Left kidney (tissue), 2 donors: ENCODE data around the gene RUFY3. TPM values are rescaled to one million over a fixed set of nuclear protein-coding genes. Genes with fewer than 3 reads are reported as not detected.
"Not testable (repeated sequence)": the region's sequence is repeated elsewhere in the genome, so short reads cannot be mapped to it uniquely, and the experiment has no call there.

Source experiments
- DNase-seq: peaks from one replicate; pipeline ENCODE4 v3.0.0-alpha.2; 2013
- polyA plus RNA-seq: library from polyadenylated mRNA; unstranded; fragments of 120-200 nt; gene quantifications from one replicate; pipeline ENCODE4 v1.2.1, GENCODE V29; 2013; ENCODE audit not compliant: insufficient read length

Gene RUFY3
- polyA plus RNA-seq, 1 donor: 212 TPM

DNA sequence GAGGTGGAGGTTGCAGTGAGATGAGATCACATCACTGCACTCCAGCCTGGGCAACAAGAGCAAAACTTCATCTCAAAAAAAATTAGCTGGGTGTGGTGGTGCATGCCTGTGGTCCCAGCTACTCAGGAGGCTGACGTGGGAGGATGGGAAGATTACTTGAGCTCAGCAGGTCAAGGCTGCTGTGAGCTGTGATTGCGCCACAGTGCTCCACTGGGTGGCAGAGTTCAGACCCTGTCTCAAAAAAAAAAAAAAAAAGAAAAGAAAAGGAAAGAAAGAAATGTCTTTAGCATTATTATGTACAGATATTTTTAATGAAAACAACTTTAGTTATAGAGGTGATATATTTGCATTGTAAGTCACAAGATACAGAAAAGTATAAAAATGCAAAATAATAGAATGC lies 14.2 kb downstream of the RUFY3 start:
- not testable (repeated sequence) for DNase-seq

DNA sequence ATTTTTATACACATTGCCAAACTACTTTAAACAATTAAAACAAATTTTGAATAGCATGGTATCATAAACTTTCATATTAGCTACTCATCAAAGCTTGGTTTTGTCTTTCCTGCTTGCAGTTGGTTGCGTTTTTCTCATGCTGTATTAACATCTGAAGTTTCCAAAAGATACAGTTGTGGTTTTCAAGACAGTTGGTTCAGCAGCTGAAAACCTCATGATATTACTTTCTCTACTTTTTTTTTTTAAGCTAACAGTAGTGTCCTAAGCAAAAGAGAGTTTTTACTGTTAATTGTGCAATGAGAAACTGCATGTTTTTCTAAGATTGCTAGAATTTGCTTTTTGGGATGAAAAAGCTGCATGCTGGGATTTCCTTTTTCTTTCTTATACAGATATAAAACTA lies 15.2 kb downstream of the RUFY3 start:
- DNase-seq: no peak

DNA sequence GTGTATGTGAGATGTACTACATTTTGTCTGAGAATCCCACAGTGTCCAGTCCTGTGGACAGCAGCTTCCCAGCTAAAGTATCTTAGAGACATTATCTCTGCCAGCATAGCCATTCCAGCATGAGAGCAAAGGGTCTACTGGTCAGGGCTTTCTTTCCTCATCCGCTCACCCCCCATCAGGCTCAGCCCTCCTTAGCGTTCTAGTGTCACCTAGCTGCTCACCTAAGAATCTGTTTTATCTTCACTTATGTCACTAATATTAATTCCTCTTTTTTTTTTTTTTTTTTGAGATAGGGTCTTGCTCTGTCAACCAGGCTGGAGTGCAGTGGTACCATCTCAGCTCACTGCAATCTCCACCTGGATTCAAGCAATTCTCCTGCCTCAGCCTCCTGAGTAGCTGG lies 15.6 kb downstream of the RUFY3 start:
- no peak for DNase-seq

DNA sequence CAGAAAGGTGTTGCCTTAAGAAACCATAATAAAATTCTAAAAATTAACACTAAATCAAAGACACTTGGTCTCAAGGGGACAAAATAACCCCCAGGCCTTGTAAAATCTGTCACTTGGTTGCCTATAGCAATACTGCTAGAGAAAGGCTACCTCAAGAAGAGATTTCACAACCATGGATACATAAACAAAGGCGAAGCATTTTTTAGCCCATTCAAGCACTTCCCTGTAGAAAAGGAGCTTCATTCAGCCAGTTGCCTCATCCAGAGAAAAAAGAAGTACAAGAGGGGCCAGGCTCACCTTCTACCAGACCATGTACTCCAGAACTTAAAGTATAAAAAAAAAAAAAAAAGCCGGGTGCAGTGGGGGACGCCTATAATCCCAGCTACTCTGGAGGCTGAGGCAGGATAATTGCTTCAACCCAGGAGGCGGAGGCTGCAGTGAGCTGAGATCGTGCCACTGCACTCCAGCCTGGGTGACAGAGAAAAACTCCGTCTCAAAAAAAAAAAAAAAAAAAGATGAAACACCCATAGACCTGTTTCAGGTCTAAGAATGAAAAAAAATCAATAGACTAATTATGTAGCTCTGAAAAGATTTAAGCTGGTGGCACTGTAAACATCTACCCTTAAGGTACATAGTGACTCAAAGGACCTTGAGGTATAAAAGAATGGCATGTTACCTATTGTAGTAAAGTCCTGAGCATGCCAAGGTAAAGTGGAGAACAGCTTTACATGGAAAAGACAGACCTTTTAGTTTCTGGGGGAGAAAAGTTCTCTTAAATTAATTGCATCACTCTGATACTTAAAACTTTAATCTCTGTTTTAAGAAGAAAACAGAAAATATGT lies 18.0 kb downstream of the RUFY3 start:
- DNase-seq: no peak

DNA sequence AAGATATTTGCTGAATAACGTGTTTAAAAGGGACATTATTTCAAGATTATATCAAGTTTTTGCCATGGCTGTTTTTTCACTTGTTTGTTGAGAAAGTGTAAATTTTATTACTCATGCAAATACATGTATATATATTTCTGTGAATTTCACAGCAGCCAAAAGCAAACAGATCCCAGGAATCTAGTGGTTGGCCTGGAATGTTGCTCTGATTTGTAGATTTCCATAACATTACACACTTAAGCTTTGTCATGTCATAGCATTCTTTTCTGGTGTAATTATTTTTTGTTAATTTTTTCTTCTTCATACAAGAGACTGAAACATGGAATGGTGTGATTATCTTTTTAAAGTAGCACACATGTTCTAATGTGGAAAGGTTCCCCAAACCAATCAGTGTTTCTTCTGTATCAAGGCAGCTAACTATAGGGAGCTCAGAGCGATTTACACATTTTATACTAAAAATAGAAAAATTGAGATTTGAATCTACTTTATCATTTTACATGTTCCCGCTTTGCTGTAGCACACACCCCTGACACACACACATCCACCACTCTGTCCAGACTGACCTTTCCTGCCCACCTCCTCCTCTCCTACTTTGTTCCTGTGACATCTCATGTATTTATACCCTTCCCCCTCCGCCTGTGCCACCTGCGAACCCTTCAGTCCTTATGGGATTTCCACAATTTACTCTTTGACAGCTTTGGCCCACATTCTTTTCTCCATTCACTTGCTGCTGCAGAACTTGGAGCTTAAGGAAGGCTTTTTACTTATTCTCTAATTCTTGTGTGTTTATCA lies 20.3 kb downstream of the RUFY3 start:
- no peak for DNase-seq

DNA sequence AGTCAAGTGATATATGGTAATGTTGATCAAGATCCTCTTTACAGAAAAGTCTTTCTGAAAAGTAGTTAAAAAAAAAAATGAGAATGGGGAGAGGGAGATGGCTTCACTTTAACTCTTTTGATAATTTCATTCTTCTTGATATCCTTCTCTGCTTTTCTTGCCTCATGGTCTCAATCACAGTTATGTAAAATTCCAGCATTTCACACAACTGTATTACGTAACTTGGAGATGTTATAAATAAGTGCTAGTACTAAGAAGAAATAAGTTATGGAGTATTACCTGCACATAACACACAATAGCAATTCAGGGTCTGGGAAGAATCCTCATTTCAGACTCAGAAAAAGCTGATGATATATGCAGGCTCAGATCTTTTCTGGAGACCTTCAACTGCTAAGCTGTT lies 22.0 kb downstream of the RUFY3 start:
- DNase-seq: no peak

DNA sequence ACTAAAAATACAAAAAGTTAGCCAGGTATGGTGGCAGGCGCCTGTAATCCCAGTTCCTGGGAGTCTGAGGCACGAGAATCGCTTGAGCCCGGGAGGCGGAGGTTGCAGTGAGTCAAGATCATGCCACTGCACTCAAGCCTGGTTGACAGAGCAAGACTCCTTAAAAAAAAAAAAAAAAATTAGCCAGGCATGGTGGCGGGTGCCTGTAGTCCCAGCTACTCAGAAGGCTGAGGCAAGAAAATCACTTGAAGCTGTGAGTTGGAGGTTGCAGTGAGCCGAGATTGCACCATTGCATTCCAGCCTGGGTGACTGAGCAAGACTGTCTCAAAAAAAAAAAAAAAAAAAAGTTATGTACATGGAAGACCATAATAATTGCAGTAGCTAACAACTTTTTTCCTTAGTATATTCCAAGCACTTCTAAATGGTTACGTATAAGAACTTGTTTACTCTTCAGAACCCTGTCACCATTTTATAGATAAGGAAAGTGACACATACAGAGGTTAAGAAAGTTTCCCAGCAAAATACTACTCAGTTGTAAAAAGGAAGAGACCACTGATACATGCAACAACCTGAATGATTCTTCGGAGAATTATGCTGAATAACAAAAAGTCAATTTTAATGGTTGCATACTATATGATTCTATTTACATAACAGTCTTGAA lies 24.5 kb downstream of the RUFY3 start:
- DNase-seq: no peak

DNA sequence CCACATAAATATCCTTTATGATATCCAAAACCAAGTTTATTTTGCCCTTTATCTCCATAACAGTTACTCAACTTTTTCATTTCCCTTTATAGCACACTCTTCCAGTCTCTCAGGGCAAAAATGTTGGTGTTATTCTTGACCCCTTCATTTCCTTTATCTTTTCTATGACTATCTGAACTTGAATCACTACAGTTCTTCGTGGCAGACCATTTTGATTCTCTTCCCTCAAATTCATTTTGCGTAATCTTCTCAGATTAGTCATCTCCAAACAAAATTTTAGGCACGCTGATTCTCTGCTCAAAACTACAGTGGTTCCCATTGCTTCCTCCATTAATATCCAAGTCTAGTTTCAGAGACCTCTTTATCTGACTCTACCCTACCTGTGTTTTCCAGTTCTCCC lies 26.1 kb downstream of the RUFY3 start:
- DNase-seq: no peak

DNA sequence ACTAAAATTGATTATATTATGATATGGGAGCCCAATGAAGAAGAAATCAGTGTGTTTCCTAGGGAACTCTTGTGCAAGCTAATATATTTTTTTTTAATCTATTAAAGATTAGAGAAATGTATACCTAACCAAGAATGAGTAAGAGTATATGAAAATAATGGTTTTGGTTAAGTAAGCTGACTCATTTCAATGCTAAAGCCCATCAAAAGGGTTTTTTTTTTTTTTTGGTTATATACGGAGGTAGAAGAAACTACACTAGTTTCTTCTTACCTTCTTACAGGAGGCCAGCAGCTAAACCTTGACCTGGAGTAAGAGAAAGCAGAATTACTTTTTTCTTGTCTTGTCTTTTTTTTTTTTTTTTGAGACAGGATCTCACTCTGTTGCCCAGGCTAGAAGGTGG lies 27.5 kb downstream of the RUFY3 start:
- no peak for DNase-seq

DNA sequence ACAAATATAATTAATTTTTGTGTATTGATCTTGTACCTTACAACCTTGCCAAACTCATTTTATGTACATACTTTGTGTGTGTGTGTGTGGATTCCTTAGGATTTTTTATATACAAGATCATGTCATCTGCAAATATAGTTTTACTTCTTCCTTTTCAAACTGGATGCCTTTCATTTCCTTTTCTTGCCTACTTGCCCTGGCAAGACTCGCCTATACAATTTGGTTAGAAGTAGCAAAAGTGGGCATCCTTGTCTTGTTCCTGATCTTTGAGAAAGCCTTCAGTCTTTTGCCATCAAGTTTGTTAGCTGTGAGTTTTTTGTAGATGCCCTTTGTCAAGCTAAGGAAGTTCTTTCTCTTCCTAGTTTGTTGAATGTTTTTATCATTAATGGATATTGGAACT lies 30.5 kb downstream of the RUFY3 start:
- DNase-seq: no peak

DNA sequence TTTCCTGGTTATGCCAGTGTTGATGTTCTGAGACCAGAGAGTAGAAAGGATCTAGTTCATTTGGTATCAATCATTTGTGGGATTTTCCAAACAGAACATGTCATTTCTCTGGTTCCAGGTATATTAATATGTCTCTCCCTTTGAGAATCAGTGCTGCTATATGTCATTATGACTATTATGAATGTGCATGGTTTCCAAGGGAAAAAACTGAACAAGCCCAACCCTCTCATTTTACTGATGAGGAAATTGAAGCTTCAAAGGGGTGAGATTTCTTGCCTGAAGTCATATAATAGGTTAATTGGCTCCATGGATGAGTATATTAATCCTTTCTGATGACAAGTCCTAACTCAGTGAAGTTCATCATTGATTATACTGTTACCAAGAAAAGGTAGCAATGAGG lies 31.9 kb downstream of the RUFY3 start:
- no peak for DNase-seq

DNA sequence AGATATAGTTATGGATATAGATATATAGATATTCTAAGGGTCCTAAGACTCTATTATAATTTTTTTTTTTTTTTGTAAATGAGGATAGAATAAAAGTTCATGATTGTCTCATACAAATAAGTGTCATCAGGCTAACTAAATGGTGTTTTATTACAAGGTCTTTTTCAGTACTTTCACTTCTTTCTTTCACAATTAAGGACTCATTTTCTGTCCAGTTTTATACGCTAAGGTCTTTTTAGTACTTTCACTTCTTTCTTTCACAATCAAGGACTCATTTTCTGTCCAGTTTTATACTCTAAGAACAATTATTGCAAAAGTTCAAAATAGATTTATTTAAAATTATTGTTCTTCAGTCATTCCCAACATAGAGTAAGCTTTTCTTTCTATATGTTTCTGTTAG lies 32.7 kb downstream of the RUFY3 start:
- DNase-seq: no peak

DNA sequence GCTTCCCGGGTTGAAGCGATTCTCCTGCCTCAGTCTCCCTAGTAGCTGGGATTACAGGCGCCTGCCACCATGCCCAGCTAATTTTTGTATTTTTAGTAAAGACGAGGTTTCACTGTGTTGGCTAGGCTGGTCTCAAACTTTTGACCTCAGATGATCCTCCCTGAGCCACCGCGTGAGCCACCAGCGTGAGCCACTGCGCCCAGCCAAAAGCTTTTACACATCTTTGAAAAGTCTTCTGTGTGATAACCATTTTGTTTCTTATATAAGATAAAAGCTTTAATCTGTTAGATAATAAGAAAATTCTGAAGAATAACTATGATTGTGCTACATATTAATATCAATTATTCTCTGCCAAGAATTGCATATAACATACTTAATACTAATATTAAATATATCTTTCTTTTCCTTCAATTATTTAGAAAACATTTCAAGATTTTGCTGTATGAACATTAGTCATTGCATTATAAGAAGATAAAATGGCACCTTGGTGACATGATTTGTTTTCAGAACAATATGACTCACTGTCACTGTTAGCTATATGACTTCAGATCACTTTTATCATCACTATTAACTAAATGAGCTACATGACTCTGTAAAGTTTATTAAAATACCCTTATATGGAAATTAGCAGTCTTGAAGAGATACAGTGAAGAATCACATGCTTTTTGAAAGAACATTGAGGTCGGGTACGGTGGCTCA lies 33.4 kb downstream of the RUFY3 start:
- no peak for DNase-seq

DNA sequence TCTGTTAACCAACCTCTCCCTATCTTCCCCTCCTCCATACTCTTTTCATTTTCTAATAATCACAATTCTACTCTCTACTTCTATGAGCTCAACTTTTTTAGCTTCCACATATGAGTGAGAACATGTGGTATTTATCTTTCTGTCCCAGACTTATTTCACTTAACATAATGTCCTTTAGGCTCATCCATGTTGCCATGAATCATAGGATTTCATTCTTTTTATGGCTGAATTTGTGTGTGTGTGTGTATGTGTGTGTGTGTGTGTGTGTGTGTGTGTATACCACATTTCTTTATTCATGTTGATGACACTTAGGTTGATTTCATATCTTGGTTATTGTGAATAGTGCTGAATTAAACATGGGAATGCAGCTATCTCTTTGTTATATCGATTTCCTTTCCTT lies 37.4 kb downstream of the RUFY3 start:
- no peak for DNase-seq

DNA sequence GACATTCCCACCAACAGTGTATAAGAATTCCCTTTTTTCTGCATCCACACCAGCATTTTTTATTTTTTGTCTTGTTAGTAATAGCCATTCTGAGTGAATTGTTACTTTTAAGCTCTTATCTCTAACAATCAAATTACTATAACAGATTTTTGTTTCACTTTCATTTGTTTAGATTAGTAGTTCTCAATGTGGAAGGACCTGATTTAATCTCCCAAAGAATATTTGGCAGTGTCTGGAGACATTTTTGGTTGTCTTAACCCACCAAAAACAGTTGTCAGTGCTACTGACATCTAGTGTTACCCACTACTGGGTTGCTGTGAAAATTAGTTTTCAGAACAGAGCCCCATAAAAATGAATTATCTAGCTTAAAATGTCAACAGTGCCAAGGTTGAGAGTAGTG lies 37.9 kb downstream of the RUFY3 start:
- DNase-seq: no peak

DNA sequence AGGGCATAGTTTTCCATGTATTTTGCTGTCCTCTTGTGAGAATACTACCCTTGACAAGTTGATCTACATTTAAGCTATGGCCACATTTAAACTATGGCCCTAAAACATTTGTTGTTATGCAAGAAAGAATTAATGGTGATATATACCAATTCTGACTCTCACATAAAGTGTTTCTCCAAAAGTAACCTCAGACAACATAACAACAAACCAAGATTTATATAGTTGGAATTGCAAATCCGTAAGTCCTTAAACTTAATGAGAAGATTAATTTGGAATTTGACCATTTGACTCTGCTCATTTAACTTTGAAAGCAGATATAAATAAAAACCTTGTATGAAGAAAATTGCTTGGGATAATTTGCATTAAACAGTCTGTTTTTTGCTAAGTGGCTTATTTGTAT lies 38.9 kb downstream of the RUFY3 start:
- DNase-seq: peak; percentile 68

DNA sequence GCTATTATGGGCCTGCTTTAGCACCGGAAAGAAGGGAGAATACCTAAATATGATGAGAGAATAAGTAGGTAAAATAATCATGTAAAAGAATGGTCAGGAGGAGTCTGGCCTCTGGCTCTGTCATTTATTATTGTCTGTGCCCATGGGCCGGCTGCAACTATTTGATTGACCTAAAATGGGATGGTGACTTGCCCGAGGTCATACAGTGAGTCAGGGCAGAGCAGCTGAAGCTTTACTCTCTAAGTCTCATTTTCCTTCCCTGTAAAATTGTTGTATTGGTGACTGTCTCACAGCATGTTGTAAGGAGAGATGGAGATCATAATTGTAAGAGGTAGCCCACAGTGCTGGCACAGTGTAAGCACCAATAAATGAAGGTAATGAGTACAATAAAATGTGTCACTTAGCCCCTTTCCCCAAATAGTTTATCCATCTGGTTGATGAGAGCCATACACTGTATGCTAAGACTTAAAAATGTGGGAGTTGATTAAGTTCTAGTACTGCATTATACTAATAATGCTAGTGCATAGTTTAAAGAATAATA lies 39.6 kb downstream of the RUFY3 start:
- DNase-seq: no peak

DNA sequence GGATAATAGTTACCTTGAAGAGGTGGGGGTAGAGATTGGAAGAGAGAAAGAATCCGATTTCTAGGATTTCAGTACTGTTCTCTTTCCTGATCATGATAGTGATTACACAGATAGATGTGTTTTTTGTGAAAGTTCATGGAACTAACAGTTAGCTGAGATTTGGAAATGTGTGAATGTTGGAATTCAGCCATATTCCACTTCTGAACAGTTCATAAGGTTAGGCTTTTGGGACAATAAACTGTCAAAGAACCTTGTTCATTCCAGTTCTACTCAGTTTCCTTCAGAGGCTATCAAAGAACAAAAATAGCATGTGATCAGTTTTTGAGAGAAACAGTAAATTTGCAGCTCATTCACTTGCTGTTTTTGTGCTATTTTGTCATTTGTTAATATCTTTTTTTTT lies 43.6 kb downstream of the RUFY3 start:
- DNase-seq: no peak

DNA sequence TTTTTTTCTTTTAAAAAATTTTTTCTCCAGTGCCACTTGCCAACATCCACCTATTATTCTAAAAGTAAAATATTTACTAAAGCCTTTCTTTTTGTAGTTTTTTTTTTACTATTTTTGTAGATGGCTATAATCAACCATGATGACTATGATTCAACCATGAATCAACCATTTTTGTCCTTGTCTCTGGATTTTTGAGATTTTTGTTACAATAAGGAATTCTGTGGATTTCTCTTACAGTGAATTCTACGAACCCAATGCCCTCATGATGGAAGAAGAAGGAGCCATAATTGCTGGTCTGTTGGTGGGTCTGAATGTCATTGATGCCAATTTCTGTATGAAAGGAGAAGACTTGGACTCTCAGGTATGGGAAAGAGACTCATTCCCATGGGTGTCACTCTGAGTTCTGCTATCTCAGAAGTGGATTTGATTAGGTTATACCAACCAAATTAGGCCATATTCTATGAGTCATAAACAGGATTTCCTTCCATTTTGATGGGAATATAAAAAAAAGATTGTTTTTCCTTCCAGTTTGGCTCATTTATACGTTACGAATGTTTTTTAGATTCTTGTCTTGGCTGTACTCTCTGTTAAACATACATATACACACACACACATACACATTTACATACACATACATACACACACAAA lies 46.7 kb downstream of the RUFY3 start:
- no peak for DNase-seq

DNA sequence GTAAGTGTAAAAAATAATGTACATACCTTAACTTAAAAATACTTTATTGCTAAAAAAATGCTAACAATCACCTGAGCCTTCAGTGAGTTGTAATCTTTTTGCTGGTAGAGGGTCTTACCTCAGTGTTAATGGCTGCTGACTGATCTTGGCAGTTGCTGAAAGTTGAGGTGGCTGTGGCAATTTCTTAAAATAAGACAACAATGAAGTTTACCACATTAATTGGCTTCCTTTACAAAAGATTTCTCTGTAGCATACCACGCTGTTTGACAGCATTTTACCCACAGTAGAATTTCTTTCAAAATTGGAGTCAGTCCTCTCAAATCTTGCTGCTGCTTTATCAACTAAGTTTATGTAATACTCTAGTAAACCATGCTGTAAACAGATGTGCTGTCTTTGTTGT lies 47.6 kb downstream of the RUFY3 start:
- DNase-seq: not testable (repeated sequence)

DNA sequence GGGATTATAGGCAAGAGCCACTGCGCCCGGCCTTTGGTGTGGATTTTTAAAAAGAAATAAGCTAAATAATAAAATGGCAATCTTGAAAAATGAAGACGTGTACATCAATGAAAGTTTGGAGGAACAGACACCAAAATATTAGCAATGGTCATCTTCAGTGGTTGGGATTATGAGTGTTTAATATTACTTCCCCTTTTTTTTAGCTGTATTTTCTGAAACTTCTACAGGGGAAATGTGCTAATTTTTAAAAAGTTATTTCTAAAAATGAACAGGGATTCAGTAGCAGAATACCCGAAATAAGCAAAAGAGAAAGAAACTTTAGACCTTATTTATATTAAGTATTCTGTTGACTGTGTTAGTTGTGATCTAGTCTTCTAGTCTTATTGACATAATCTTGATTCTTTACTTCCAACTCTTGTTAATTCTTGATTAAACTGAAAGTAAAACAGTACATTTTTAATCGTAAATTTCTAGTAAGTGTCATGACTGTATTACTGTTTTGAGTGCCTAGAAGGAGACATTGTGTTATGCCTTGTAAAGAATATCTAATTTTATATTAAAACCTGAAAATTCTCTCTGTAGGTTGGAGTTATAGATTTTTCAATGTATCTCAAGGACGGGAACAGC lies 51.3 kb downstream of the RUFY3 start:
- DNase-seq: no peak
